ENCODE measurements around the gene C8B. TPM values are rescaled to one million over a fixed set of nuclear protein-coding genes. Genes with fewer than 3 reads are reported as not detected.
A peak's percentile ranks its signal among the peaks of the same experiment; 100 is the strongest.

Gene C8B
- total and polyA plus RNA-seq, 2 of the 13 experiments (the other 11 are each of a cell fraction or from before 2014, with no cell fraction given) = 8.4 to 11.3 TPM

- TF ChIP-seq ARID5B (CRISPR knock-in tag; IDR thresholded peaks at IDR 0.05) (peak; percentile 25; the same call in 1 of the 2 replicates), POLR2AphosphoS2 (IDR thresholded peaks at IDR 0.05; ENCODE audit: low read depth, low read length) (no peak), BRD4 (CRISPR knock-in tag; IDR thresholded peaks at IDR 0.05) (no peak), ZNF18 (CRISPR knock-in tag; IDR thresholded peaks at IDR 0.05; ENCODE audit: insufficient replicate concordance) (no peak), HNF1A (IDR thresholded peaks at IDR 0.05; ENCODE audit: low read depth) (peak; percentile 91), HNF1A (CRISPR knock-in tag; IDR thresholded peaks at IDR 0.05; ENCODE audit: borderline replicate concordance) (peak; percentile 66; the same call in 1 of the 2 replicates), ZBTB20 (CRISPR knock-in tag; IDR thresholded peaks at IDR 0.05; ENCODE audit: borderline replicate concordance, low read depth) (no peak), UBTF (CRISPR knock-in tag; IDR thresholded peaks at IDR 0.05) (no peak), ELF3 (CRISPR knock-in tag; IDR thresholded peaks at IDR 0.05) (no peak), ZNF282 (IDR thresholded peaks at IDR 0.05; ENCODE audit: partially characterized antibody) (no peak), ZBTB49 (CRISPR knock-in tag; IDR thresholded peaks at IDR 0.05; ENCODE audit: borderline replicate concordance) (no peak)
Observed at GRCh38 chr1:56967900-56968832, 2.4 kb upstream of the C8B start (continued).

All from HepG2 (cell line).